C4-2B (cell line): ENCODE data around the gene DPEP2.

Experiments used
- CTCF ChIP-seq: fragments of 450-650 bp; conservative IDR thresholded peaks from 2 replicates; pipeline ENCODE4 v1.5.1; 2017; ENCODE audit warnings: mild to moderate bottlenecking
- ZFX ChIP-seq: fragments of 450-650 bp; IDR thresholded peaks from 2 replicates; pipeline ENCODE4 v1.6.1; 2017

- TF ChIP-seq CTCF: no peak
- TF ChIP-seq ZFX: no peak
Measured at GRCh38 chr16:67950335-67950843, 48.9 kb downstream of the DPEP2 start.
